K562 treated with DMSO at 1 percent for 24 hours (cell line): ENCODE measurements around the gene YARS1. TPM values are rescaled to one million over a fixed set of nuclear protein-coding genes. Genes with fewer than 3 reads are reported as not detected.

ENCODE experiments used
- total RNA-seq: library from RNA; unstranded; fragments of 300-600 nt; gene quantifications from 2 replicates; pipeline ENCODE4 v1.2.3, GENCODE V29; 2022; ENCODE audit warnings: low read depth; ENCODE audit not compliant: insufficient read depth

Gene YARS1
- total RNA-seq = 355 and 357 TPM in 2 replicates

GRCh38 chr1:32817159-32817814 is at the start of gene YARS1, which contains the start of gene S100PBP:
Gene YARS1, minus strand, starts transcription at chr1:32817358. Its CDS starts 114 bp downstream, at chr1:32817244.
Gene S100PBP, plus strand, starts transcription at chr1:32817653. Its CDS starts 8,447 bp downstream, at chr1:32826100.

Other genes with a start within 250 kb of the YARS1 start
- gene ZBTB8OS, start 166.8 kb downstream of the YARS1 start, total RNA-seq = 42.8 and 47.1 TPM in 2 replicates
- 189 and 217 TPM in 2 replicates for gene RBBP4, start 166.2 kb downstream of the YARS1 start, total RNA-seq
- gene SYNC, start 114.6 kb downstream of the YARS1 start, total RNA-seq = 0.45 and 1.2 TPM in 2 replicates
- gene S100PBP, start 295 bp upstream of the YARS1 start, total RNA-seq = 10.3 and 11.3 TPM in 2 replicates
- gene FNDC5, start 53.6 kb upstream of the YARS1 start, total RNA-seq = not detected in 2 replicates
- not detected in 2 replicates for gene HPCA, start 69.1 kb upstream of the YARS1 start, total RNA-seq
- gene TMEM54, start 84.0 kb upstream of the YARS1 start, total RNA-seq = 54.7 and 78.5 TPM in 2 replicates
- 33.2 and 34.7 TPM in 2 replicates for gene RNF19B, start 147.5 kb upstream of the YARS1 start, total RNA-seq
- 175 and 184 TPM in 2 replicates for gene AK2, start 219.5 kb upstream of the YARS1 start, total RNA-seq